NT2/D1 (cell line): ENCODE measurements around the gene SLC10A6.
A peak's percentile ranks its signal among the peaks of the same experiment; 100 is the strongest.
"Not testable (repeated sequence)": the region's sequence is repeated elsewhere in the genome, so short reads cannot be mapped to it uniquely, and the experiment has no call there.

Source experiments
- DNase-seq: peaks from one replicate; pipeline ENCODE4 v3.0.0-alpha.2; 2011; ENCODE audit warnings: low read depth, low spot score
- H3K27me3 ChIP-seq: 2 replicates; pipeline ENCODE4 v1.6.0; 2011; ENCODE audit warnings: mild to moderate bottlenecking; ENCODE audit not compliant: insufficient read length, insufficient read depth
- H3K36me3 ChIP-seq: 2 replicates; pipeline ENCODE4 v1.6.1; 2011; ENCODE audit warnings: mild to moderate bottlenecking, low read length, mixed read lengths; ENCODE audit not compliant: insufficient read depth, insufficient read length
- H3K4me1 ChIP-seq: 2 replicates; pipeline ENCODE4 v1.5.1; 2011; ENCODE audit not compliant: insufficient read depth, insufficient read length
- H3K4me3 ChIP-seq: 2 replicates; pipeline ENCODE4 v1.5.1; 2011; ENCODE audit warnings: low read depth; ENCODE audit not compliant: insufficient read length
- H3K9ac ChIP-seq: 2 replicates; pipeline ENCODE4 v1.6.0; 2011; ENCODE audit warnings: low read depth; ENCODE audit not compliant: insufficient read length
- H3K9me3 ChIP-seq: 2 replicates; pipeline ENCODE4 v1.5.1; 2011; ENCODE audit warnings: mild to moderate bottlenecking, low read length; ENCODE audit not compliant: insufficient read depth
- SUZ12 ChIP-seq: IDR thresholded peaks from 2 replicates; pipeline ENCODE4 v1.6.1; 2011; ENCODE audit not compliant: insufficient read length, insufficient read depth; ENCODE audit errors: extremely low read depth
- YY1 ChIP-seq: IDR thresholded peaks from 2 replicates; pipeline ENCODE4 v1.6.1; 2011; ENCODE audit not compliant: insufficient read length, insufficient read depth
- ZNF274 ChIP-seq: IDR thresholded peaks from 2 replicates; pipeline ENCODE4 v1.6.1; 2011; ENCODE audit warnings: mild to moderate bottlenecking, low read depth, low read length

Gene SLC10A6

DNA sequence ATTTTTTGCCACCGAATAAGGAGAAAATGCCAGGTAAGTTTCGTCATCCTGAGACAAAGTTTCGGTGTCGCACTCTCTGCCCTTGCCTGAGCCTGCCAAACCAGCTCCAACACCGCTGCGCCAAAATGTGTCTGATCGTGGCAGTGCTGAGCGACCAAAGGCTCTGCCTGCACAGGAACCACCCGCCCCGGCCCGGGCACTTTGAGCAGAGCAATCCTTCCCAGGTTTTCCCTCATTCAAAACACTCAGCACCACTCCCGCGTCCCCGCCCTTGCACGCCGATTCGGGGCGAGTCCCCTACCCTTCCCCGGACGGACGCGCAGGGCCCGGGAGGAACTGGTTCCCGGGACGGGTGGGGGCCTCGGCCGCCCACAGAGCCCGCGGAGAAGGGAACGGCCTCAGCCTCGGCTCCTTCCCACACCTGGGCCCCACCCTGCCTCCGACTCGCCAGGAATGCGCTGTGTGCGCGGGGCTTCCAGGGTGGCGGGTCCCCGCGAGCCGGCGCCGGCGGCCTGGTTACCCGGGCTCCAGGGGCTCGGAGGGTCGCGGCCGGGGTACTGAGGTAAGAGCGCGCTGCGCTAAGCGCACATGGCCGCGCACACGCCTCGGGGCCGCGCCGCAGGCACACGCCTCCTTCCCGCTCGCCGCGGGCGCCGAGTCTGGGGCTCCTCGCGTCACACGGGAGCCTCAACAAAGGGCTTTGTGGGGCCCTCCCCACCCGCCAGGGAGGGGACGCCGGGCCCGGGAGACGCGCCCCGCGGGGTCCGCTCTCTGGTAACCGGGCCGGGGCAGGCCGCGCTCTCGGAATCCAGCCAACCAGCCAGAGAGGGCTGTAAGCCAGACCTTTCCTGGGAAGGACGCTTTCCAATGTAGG lies 42.8 kb upstream of the SLC10A6 start, which contains the start of gene C4orf36:
TSS of gene C4orf36 (minus strand) at position 661 of the 874 bp plus-strand sequence. CDS start 902 bp downstream, outside the sequence.
- Histone ChIP-seq H3K4me3 (peak within 1 kb of the TSS; percentile 70), H3K36me3 (peaks cover 3% of the 10 kb centered on the region), H3K9ac (peak within 1 kb of the TSS; percentile 85), H3K4me1 (no peaks in the 10 kb centered on the region), H3K9me3 (no peaks in the 10 kb centered on the region), H3K27me3 (no peaks in the 10 kb centered on the region)
- DNase-seq = peak; percentile 49
- no peak for TF ChIP-seq SUZ12
- TF ChIP-seq ZNF274 = no peak
- TF ChIP-seq YY1 = no peak

DNA sequence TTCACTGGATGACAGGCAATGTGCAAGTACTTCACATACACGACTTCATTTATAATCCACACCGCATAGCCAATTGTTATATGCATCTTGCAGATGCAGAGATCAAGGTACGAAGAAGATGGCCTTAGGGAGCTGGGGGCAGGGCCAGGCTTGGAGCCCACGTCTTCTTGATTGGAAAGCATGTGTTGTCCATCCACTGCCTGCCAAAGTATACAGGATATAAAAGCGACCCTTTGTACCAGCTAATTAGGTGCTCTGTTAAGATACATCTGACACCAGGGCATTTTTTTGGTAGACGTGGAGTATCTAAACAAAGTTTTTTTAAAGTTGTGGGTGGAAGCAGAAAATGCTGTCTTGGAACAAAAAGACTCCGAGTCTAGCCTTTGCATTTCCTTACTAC lies 41.6 kb upstream of the SLC10A6 start:
- TF ChIP-seq SUZ12 = no peak
- TF ChIP-seq YY1 = no peak
- TF ChIP-seq ZNF274 = no peak
- Histone ChIP-seq H3K9ac (no peak overlapping the region), H3K4me1 (no peaks in the 10 kb centered on the region), H3K27me3 (no peaks in the 10 kb centered on the region), H3K4me3 (no peak overlapping the region), H3K9me3 (no peaks in the 10 kb centered on the region), H3K36me3 (peaks cover 3% of the 10 kb centered on the region)
- no peak for DNase-seq

DNA sequence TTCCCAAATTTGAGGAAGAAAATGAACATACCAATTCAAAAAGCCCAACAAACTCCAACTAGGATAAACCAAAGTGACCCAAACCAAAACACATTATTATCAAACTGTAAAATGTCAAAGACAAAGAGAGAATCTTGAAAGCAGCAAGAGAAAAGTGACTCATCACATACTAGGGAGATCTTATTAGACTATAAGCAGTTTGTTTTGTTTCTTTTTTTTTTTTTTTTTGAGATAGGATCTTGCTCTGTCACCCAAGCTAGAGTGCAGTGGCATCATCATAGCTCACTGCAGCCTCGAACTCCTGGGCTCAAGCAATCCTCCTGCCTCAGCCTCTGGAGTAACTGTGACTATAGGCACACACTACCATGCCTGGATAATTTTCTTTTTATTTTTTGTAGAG lies 30.5 kb upstream of the SLC10A6 start:
- Histone ChIP-seq H3K9me3 (peaks cover 18% of the 10 kb centered on the region), H3K9ac (no peak overlapping the region), H3K4me3 (no peak overlapping the region), H3K36me3 (no peaks in the 10 kb centered on the region), H3K4me1 (no peaks in the 10 kb centered on the region), H3K27me3 (no peaks in the 10 kb centered on the region)
- DNase-seq = no peak
- TF ChIP-seq YY1 = no peak
- TF ChIP-seq SUZ12 = no peak
- TF ChIP-seq ZNF274 = no peak

DNA sequence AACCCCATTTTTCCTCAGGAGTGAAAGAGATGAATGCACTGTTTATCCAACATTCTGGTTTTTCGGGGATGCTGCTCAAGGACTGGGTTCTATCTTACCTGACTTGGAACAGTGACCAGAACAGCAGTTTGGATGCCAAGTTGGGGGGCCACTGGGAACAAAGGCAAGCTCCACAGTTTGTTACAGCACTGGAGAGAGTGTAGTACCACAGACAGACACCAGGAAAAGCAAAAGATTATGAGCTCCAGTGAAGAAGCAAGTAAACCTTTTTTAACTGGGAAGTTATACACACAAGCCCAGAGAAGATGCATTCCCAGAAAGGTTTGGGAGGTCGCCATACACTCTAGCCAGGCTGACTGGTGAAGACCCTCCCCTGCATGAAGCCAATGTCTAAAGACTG lies 29.5 kb upstream of the SLC10A6 start:
- no peak for TF ChIP-seq ZNF274
- TF ChIP-seq YY1 = no peak
- TF ChIP-seq SUZ12 = no peak
- DNase-seq = no peak
- Histone ChIP-seq H3K27me3 (no peaks in the 10 kb centered on the region), H3K4me3 (no peak overlapping the region), H3K4me1 (no peaks in the 10 kb centered on the region), H3K9ac (no peak overlapping the region), H3K9me3 (peaks cover 18% of the 10 kb centered on the region), H3K36me3 (no peaks in the 10 kb centered on the region)

DNA sequence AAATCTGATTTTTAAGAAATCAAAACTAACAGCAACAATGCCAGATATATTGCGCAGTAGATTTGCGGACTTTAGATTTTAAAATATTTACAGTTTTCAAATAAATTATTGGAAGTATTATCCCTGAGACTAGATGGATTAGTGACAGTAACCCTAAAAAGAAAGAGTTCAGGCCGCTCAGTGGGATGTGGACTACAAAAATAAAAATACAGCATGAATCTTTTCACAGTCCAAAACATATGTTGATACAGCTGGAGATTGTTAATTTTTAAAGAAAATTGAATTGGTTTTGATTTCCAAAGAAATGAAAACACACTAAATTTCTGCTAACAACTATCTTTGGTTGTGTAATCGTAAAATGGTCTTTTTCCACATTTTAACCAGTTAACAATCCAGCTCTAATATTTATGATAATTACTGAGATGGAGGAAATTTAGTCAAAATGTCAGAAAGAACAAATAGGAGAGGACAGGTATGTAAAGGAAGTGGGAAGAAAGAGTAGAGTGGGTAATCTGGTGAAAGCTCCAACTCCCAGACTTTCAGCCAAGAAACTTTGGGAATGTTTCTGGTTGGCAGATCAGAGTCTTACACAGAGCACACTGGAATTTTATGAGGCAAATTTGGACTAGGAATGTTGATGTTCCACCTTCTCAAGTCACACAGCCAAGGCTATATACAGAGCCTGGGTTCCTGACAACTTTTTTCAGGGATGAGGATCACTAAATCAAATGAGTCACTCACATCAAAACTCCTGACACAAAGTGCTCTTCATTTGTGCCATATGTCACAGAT lies 27.9 kb upstream of the SLC10A6 start:
- no peaks in the 10 kb centered on the region for H3K27me3 ChIP-seq
- TF ChIP-seq YY1 (no peak), ZNF274 (no peak), SUZ12 (no peak)

DNA sequence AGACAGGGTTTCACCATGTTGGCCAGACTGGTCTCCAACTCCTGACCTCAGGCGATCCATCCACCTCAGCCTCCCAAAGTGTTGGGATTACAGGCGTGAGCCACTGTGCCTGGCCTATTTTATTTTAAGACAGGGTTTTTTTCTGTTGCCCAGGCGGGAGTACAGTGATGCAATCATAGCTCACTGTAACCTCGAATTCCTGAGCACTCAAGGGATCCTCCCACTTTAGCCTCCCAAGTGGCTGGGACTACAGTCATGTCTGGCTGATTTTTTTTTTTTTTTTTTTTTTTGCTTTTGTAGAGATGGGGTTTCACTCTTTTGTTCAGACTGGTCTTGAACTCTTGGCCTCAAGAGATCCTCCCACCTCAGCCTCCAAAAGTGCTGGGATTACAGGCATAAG lies 26.3 kb upstream of the SLC10A6 start:
- not testable (repeated sequence) for H3K9ac ChIP-seq, H3K4me1 ChIP-seq, H3K27me3 ChIP-seq, H3K36me3 ChIP-seq, DNase-seq, H3K4me3 ChIP-seq
- H3K9me3 ChIP-seq = peaks cover 15% of the 10 kb centered on the region

More for the DNA sequence above, 27.9 kb upstream of the SLC10A6 start:
- Histone ChIP-seq H3K9ac (no peak overlapping the region), H3K4me3 (no peak overlapping the region), H3K36me3 (no peaks in the 10 kb centered on the region), H3K9me3 (peaks cover 18% of the 10 kb centered on the region), H3K4me1 (no peaks in the 10 kb centered on the region)
- no peak for DNase-seq

DNA sequence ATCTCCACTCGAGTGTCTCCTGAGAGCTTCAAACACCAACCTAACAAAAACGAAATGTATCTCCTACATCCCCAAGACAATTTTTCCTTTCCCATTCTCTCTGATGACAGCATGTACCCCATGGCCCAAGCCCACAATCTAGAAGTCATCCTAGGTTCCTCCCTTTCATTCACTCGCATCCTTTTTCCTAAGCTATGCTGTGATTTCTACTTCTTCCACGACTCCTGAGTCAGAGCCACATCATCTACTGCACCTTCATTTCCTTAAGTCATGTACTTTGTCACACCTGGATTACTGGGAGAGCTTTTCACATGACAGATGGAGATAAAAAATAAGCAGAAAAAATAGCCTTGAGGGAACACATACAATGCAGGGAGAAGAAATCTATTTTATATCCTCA lies 23.0 kb upstream of the SLC10A6 start:
- H3K36me3 ChIP-seq = no peaks in the 10 kb centered on the region
- no peaks in the 10 kb centered on the region for H3K27me3 ChIP-seq
- H3K4me3 ChIP-seq = no peak overlapping the region
- no peak for DNase-seq
- TF ChIP-seq ZNF274 = no peak
- TF ChIP-seq YY1 = no peak
- TF ChIP-seq SUZ12 = no peak
- no peak overlapping the region for H3K9ac ChIP-seq
- H3K4me1 ChIP-seq = no peaks in the 10 kb centered on the region
- no peaks in the 10 kb centered on the region for H3K9me3 ChIP-seq
